Smooth muscle cell of the umbilical artery (primary cell): Measurements from ENCODE around the gene GAGE12C. TPM values are rescaled to one million over a fixed set of nuclear protein-coding genes. Genes with fewer than 3 reads are reported as not detected.

ENCODE experiments used
- total RNA-seq: library from RNA; depleted of rRNA; stranded (reverse); fragments of >200 nt; gene quantifications from 2 replicates; pipeline ENCODE4 v1.2.3, GENCODE V29; 2014

Gene GAGE12C
- not detected in 2 replicates for total RNA-seq

DNA sequence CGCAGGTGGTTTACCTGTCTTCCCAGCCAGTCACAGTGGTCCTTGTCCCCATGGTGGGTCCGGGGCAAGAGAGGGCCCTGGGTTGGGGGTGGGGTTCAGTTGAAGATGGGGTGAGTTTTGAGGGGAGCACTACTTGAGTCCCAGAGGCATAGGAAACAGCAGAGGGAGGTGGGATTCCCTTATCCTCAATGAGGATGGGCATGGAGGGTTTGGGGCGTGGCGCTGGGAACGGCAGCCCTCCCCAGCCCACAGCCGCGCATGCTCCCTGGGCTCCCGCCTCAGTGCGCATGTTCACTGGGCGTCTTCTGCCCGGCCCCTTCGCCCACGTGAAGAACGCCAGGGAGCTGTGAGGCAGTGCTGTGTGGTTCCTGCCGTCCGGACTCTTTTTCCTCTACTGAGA lies at the start of gene GAGE12C:
GAGE12C (plus strand) TSS at position 301 of the 400 bp plus-strand sequence. CDS start 1,155 bp downstream, outside the sequence.

DNA sequence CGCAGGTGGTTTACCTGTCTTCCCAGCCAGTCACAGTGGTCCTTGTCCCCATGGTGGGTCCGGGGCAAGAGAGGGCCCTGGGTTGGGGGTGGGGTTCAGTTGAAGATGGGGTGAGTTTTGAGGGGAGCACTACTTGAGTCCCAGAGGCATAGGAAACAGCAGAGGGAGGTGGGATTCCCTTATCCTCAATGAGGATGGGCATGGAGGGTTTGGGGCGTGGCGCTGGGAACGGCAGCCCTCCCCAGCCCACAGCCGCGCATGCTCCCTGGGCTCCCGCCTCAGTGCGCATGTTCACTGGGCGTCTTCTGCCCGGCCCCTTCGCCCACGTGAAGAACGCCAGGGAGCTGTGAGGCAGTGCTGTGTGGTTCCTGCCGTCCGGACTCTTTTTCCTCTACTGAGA lies 9.5 kb downstream of the GAGE12C start, which contains the start of gene GAGE12D:
GAGE12D (plus strand) TSS at position 301 of the 400 bp plus-strand sequence. CDS start 1,155 bp downstream, outside the sequence.

DNA sequence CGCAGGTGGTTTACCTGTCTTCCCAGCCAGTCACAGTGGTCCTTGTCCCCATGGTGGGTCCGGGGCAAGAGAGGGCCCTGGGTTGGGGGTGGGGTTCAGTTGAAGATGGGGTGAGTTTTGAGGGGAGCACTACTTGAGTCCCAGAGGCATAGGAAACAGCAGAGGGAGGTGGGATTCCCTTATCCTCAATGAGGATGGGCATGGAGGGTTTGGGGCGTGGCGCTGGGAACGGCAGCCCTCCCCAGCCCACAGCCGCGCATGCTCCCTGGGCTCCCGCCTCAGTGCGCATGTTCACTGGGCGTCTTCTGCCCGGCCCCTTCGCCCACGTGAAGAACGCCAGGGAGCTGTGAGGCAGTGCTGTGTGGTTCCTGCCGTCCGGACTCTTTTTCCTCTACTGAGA lies 19.0 kb downstream of the GAGE12C start, which contains the start of gene GAGE12E:
GAGE12E (plus strand) TSS at position 301 of the 400 bp plus-strand sequence. CDS start 1,155 bp downstream, outside the sequence.

DNA sequence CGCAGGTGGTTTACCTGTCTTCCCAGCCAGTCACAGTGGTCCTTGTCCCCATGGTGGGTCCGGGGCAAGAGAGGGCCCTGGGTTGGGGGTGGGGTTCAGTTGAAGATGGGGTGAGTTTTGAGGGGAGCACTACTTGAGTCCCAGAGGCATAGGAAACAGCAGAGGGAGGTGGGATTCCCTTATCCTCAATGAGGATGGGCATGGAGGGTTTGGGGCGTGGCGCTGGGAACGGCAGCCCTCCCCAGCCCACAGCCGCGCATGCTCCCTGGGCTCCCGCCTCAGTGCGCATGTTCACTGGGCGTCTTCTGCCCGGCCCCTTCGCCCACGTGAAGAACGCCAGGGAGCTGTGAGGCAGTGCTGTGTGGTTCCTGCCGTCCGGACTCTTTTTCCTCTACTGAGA lies 28.6 kb downstream of the GAGE12C start, which contains the start of gene GAGE12F:
GAGE12F (plus strand) TSS at position 301 of the 400 bp plus-strand sequence. CDS start 1,155 bp downstream, outside the sequence.

DNA sequence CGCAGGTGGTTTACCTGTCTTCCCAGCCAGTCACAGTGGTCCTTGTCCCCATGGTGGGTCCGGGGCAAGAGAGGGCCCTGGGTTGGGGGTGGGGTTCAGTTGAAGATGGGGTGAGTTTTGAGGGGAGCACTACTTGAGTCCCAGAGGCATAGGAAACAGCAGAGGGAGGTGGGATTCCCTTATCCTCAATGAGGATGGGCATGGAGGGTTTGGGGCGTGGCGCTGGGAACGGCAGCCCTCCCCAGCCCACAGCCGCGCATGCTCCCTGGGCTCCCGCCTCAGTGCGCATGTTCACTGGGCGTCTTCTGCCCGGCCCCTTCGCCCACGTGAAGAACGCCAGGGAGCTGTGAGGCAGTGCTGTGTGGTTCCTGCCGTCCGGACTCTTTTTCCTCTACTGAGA lies 38.1 kb downstream of the GAGE12C start, which contains the start of gene GAGE12G:
GAGE12G (plus strand) TSS at position 301 of the 400 bp plus-strand sequence. CDS start 1,155 bp downstream, outside the sequence.

DNA sequence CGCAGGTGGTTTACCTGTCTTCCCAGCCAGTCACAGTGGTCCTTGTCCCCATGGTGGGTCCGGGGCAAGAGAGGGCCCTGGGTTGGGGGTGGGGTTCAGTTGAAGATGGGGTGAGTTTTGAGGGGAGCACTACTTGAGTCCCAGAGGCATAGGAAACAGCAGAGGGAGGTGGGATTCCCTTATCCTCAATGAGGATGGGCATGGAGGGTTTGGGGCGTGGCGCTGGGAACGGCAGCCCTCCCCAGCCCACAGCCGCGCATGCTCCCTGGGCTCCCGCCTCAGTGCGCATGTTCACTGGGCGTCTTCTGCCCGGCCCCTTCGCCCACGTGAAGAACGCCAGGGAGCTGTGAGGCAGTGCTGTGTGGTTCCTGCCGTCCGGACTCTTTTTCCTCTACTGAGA lies 47.7 kb downstream of the GAGE12C start, which contains the start of gene GAGE12H:
GAGE12H (plus strand) TSS at position 301 of the 400 bp plus-strand sequence. CDS start 1,155 bp downstream, outside the sequence.

Other genes starting within 250 kb of the GAGE12C start
- gene GAGE10, start 228.5 kb upstream of the GAGE12C start, total RNA-seq: not detected in 2 replicates
- gene GAGE12J, start 210.1 kb upstream of the GAGE12C start, total RNA-seq: not detected in 2 replicates
- gene GAGE13, start 200.6 kb upstream of the GAGE12C start, total RNA-seq: not detected in 2 replicates
- gene GAGE12D, start 9.6 kb downstream of the GAGE12C start, total RNA-seq: not detected in 2 replicates
- not detected in 2 replicates for gene GAGE12E, start 19.1 kb downstream of the GAGE12C start, total RNA-seq
- not detected in 2 replicates for gene GAGE12F, start 28.7 kb downstream of the GAGE12C start, total RNA-seq
- not detected in 2 replicates for gene GAGE12G, start 38.2 kb downstream of the GAGE12C start, total RNA-seq
- not detected in 2 replicates for gene GAGE12H, start 47.8 kb downstream of the GAGE12C start, total RNA-seq
- not detected in 2 replicates for gene GAGE2A, start 57.3 kb downstream of the GAGE12C start, total RNA-seq
- gene GAGE1, start 66.8 kb downstream of the GAGE12C start, total RNA-seq: not detected in 2 replicates
- not detected in 2 replicates for gene PAGE1, start 163.8 kb downstream of the GAGE12C start, total RNA-seq